Activated effector memory CD4-positive, alpha-beta T cell treated with Interleukin-2 at 50 U/mL for 16 hours (primary cell): Measurements from ENCODE around the gene DEFB132.
"Not testable (repeated sequence)": the region's sequence is repeated elsewhere in the genome, so short reads cannot be mapped to it uniquely, and the experiment has no call there.

Source experiments
- DNase-seq: peaks from one replicate; pipeline ENCODE4 v3.0.0-alpha.2; 2020

Gene DEFB132

GRCh38 chr20:257419-257818, at the start of gene DEFB132:
TSS of gene DEFB132 (plus strand) at chr20:257724. CDS start at chr20:257779, 55 bp downstream.
- DNase-seq, result no peak

- no peak for DNase-seq
These were observed 48.5 kb upstream of the DEFB132 start for GRCh38 chr20:208942-209566.

GRCh38 chr20:210809-211502, 46.6 kb upstream of the DEFB132 start:
- no peak for DNase-seq

GRCh38 chr20:214383-214782, 43.1 kb upstream of the DEFB132 start:
- no peak for DNase-seq

GRCh38 chr20:215796-216195, 41.7 kb upstream of the DEFB132 start:
- DNase-seq, result no peak

- DNase-seq, result no peak
These were observed 40.3 kb upstream of the DEFB132 start for GRCh38 chr20:217266-217665.

- DNase-seq, result no peak
These were observed 38.0 kb upstream of the DEFB132 start for GRCh38 chr20:219290-220115.

GRCh38 chr20:221258-221830, 36.2 kb upstream of the DEFB132 start:
- DNase-seq, result no peak

- DNase-seq, result not testable (repeated sequence)
These were observed 31.6 kb upstream of the DEFB132 start for GRCh38 chr20:225879-226278.

GRCh38 chr20:226958-227357, 30.6 kb upstream of the DEFB132 start, which contains the start of gene DEFB129:
TSS of gene DEFB129 (plus strand) at chr20:227258. CDS start at chr20:227289, 31 bp downstream.
- no peak for DNase-seq

GRCh38 chr20:227439-228105, 30.0 kb upstream of the DEFB132 start:
- DNase-seq, result no peak

- DNase-seq, result no peak
These were observed 21.6 kb upstream of the DEFB132 start for GRCh38 chr20:235891-236290.

- no peak for DNase-seq
These were observed 20.0 kb upstream of the DEFB132 start for GRCh38 chr20:237489-237888.

GRCh38 chr20:237929-238328, 19.6 kb upstream of the DEFB132 start:
- no peak for DNase-seq

GRCh38 chr20:242905-243304, 14.6 kb upstream of the DEFB132 start:
- DNase-seq, result no peak

- no peak for DNase-seq
These were observed 6.2 kb upstream of the DEFB132 start for GRCh38 chr20:251354-251753.

- no peak for DNase-seq
These were observed 4.7 kb upstream of the DEFB132 start for GRCh38 chr20:252801-253200.

- DNase-seq, result not testable (repeated sequence)
These were observed 4.1 kb upstream of the DEFB132 start for GRCh38 chr20:253447-253846.

GRCh38 chr20:258269-258858, 840 bp downstream of the DEFB132 start:
- DNase-seq, result no peak

GRCh38 chr20:258963-259362, 1.4 kb downstream of the DEFB132 start:
- no peak for DNase-seq

GRCh38 chr20:259981-260380, 2.5 kb downstream of the DEFB132 start:
- DNase-seq, result no peak

- no peak for DNase-seq
These were observed 6.2 kb downstream of the DEFB132 start for GRCh38 chr20:263701-264100.
